Embryonic facial prominence (tissue), 1 donor: Measurements from ENCODE around the gene NEDD4L.
A peak's percentile ranks its signal among the peaks of the same experiment; 100 is the strongest.
"Not testable (repeated sequence)": the region's sequence is repeated elsewhere in the genome, so short reads cannot be mapped to it uniquely, and the experiment has no call there.

Source experiments
- DNase-seq: peaks from one replicate; pipeline ENCODE4 v3.0.0-alpha.2; 2016; ENCODE audit errors: extremely low spot score

NEDD4L gene

GRCh38 chr18:58026857-58027256 is 17.2 kb upstream of the NEDD4L start:
- no peak for DNase-seq

GRCh38 chr18:58027341-58027740 is 16.7 kb upstream of the NEDD4L start:
- DNase-seq = no peak

- no peak for DNase-seq
These were observed 15.8 kb upstream of the NEDD4L start for GRCh38 chr18:58028109-58028784.

GRCh38 chr18:58032233-58032632 is 11.8 kb upstream of the NEDD4L start:
- DNase-seq = no peak

- no peak for DNase-seq
These were observed 10.8 kb upstream of the NEDD4L start for GRCh38 chr18:58033216-58033615.

- DNase-seq = no peak
These were observed 9.7 kb upstream of the NEDD4L start for GRCh38 chr18:58034370-58034769.

- DNase-seq = no peak
These were observed 6.9 kb upstream of the NEDD4L start for GRCh38 chr18:58037163-58037562.

GRCh38 chr18:58038063-58038462 is 6.0 kb upstream of the NEDD4L start:
- no peak for DNase-seq

- DNase-seq = no peak
These were observed 2.4 kb upstream of the NEDD4L start for GRCh38 chr18:58041633-58042032.

GRCh38 chr18:58042826-58043490 is 1.1 kb upstream of the NEDD4L start:
- DNase-seq = peak; percentile 12

- DNase-seq = no peak
These were observed 580 bp downstream of the NEDD4L start for GRCh38 chr18:58044370-58045241.

- DNase-seq = peak; percentile 49
These were observed 1.4 kb downstream of the NEDD4L start for GRCh38 chr18:58045242-58046092.

GRCh38 chr18:58046093-58046793 is 2.2 kb downstream of the NEDD4L start:
- no peak for DNase-seq

GRCh38 chr18:58046794-58047555 is 2.9 kb downstream of the NEDD4L start:
- DNase-seq = no peak

GRCh38 chr18:58047556-58047882 is 3.5 kb downstream of the NEDD4L start:
- no peak for DNase-seq

- DNase-seq = no peak
These were observed 4.1 kb downstream of the NEDD4L start for GRCh38 chr18:58048081-58048642.

GRCh38 chr18:58049000-58049688 is 5.1 kb downstream of the NEDD4L start:
- no peak for DNase-seq

- DNase-seq = not testable (repeated sequence)
These were observed 6.9 kb downstream of the NEDD4L start for GRCh38 chr18:58050963-58051362.

- DNase-seq = no peak
These were observed 7.9 kb downstream of the NEDD4L start for GRCh38 chr18:58051765-58052460.
